Endometrium (tissue), 2 donors: Measurements from ENCODE around the gene RAP1A.
"Not testable (repeated sequence)": the region's sequence is repeated elsewhere in the genome, so short reads cannot be mapped to it uniquely, and the experiment has no call there.

ENCODE experiments used
- FAIRE-seq: peaks from 2 replicates; lab custom pipeline; 2012; peaks lifted over from hg19 to GRCh38; lab: Jason Lieb, UNC
- donor health status: control.
- donor health status: control.

The RAP1A gene

GRCh38 chr1:111630567-111630966 is 11.0 kb downstream of the RAP1A start:
- FAIRE-seq: no peak

- FAIRE-seq: no peak
Measured at GRCh38 chr1:111631502-111631901, 11.9 kb downstream of the RAP1A start.

- FAIRE-seq: not testable (repeated sequence)
Measured at GRCh38 chr1:111632771-111633170, 13.2 kb downstream of the RAP1A start.

GRCh38 chr1:111633736-111634247 is 14.2 kb downstream of the RAP1A start:
- no peak for FAIRE-seq

- no peak for FAIRE-seq
Measured at GRCh38 chr1:111635324-111636009, 15.9 kb downstream of the RAP1A start.

GRCh38 chr1:111638320-111638719 is 18.7 kb downstream of the RAP1A start:
- no peak for FAIRE-seq

GRCh38 chr1:111639602-111640198 is 20.1 kb downstream of the RAP1A start:
- FAIRE-seq: no peak

- no peak for FAIRE-seq
Measured at GRCh38 chr1:111643097-111643496, 23.5 kb downstream of the RAP1A start.

GRCh38 chr1:111643696-111644095 is 24.1 kb downstream of the RAP1A start:
- FAIRE-seq: no peak

GRCh38 chr1:111644506-111644905 is 24.9 kb downstream of the RAP1A start:
- FAIRE-seq: no peak

GRCh38 chr1:111647736-111648135 is 28.1 kb downstream of the RAP1A start:
- FAIRE-seq: no peak

GRCh38 chr1:111648806-111649205 is 29.2 kb downstream of the RAP1A start:
- no peak for FAIRE-seq

GRCh38 chr1:111649227-111649626 is 29.6 kb downstream of the RAP1A start:
- no peak for FAIRE-seq

GRCh38 chr1:111649648-111650047 is 30.1 kb downstream of the RAP1A start:
- no peak for FAIRE-seq

- no peak for FAIRE-seq
Measured at GRCh38 chr1:111653709-111654108, 34.1 kb downstream of the RAP1A start.

- FAIRE-seq: no peak
Measured at GRCh38 chr1:111654839-111655238, 35.2 kb downstream of the RAP1A start.

- FAIRE-seq: no peak
Measured at GRCh38 chr1:111656086-111657017, 36.8 kb downstream of the RAP1A start.

GRCh38 chr1:111658622-111659021 is 39.0 kb downstream of the RAP1A start:
- no peak for FAIRE-seq

GRCh38 chr1:111660204-111661150 is 40.9 kb downstream of the RAP1A start:
- FAIRE-seq: no peak

- no peak for FAIRE-seq
Measured at GRCh38 chr1:111664652-111665051, 45.1 kb downstream of the RAP1A start.

- FAIRE-seq: no peak
Measured at GRCh38 chr1:111665497-111665896, 45.9 kb downstream of the RAP1A start.

- no peak for FAIRE-seq
Measured at GRCh38 chr1:111666828-111667227, 47.2 kb downstream of the RAP1A start.
